Measurements from ENCODE around the gene SECISBP2L. TPM values are rescaled to one million over a fixed set of nuclear protein-coding genes. Genes with fewer than 3 reads are reported as not detected.

SECISBP2L gene
- total and polyA plus RNA-seq, 2 donors (not counting 3 experiments of a cell fraction or from before 2014, with no cell fraction given): 23.1 to 52.3 TPM

DNA sequence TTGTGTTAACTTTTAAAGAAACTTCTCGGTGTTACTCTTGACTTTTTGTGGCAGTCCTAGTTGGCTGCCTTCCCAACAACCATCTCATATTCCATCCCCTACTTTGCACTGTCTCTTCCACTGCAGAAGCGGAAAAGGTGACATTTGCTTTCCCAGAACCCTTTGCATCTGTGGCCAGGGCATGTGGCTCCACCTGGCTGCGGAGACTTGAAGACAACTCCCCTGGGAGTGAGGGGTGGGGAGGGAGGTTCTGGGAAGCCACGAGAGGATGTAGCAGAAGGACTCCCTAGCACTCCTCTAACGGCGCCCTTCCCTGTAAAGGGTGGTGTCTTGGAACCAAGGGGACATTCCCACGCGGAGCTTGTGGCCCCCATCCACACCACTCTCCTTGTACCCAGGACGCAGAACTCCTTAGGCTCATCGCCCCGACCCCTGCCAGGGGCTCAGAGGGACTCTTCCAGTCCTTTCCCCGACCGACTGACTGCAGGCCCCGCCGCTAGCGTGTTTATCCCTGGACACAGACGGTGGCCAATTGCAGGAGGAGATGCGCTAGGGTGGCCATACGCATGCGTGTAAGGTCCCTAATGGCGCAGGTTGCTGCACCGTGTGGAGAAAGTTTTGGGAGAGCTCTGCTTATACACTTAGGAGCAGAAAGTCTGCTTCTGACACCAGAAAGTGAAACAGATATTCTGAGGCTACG, 33.2 kb upstream of the SECISBP2L start:
- Histone ChIP-seq H3K9me1 (replicated peaks; ENCODE audit: control insufficient read depth, extremely low read depth, insufficient read depth, low read length) (no peaks in the 10 kb centered on the region), H4K20me1 (replicated peaks; ENCODE audit: control insufficient read depth, extremely low read depth, insufficient read depth, low read length) (no peaks in the 10 kb centered on the region), H3K4me1 (ENCODE audit: control insufficient read depth, extremely low read depth, insufficient read depth, low read length) (peaks cover 3% of the 10 kb centered on the region), H3K4me2 (ENCODE audit: insufficient read depth, low read length) (no peak overlapping the region), H3K27ac (ENCODE audit: insufficient read depth, low read depth, low read length) (no peak overlapping the region), H3K9me3 (replicated peaks; ENCODE audit: control insufficient read depth, insufficient read depth, low read length) (no peaks in the 10 kb centered on the region), H3K27me3 (ENCODE audit: control insufficient read depth in 2 of 2, insufficient read depth in 2 of 2, low read length in 2 of 2) (no peaks in the 10 kb centered on the region), H3K79me2 (ENCODE audit: control insufficient read depth, insufficient read depth, low read length) (no peaks in the 10 kb centered on the region), H3K4me3 (replicated peaks in 1 of 3; ENCODE audit: insufficient read depth in 1 of 3, low read depth in 1 of 3, low read length in 3 of 3) (no peak overlapping the region), H3K36me3 (ENCODE audit: control insufficient read depth in 2 of 2, extremely low read depth in 1 of 2, insufficient read depth in 2 of 2, low read length in 2 of 2) (no peaks in the 10 kb centered on the region), H3K9ac (replicated peaks; ENCODE audit: extremely low read depth, insufficient read depth, low read length) (no peak overlapping the region), H2AFZ (ENCODE audit: low read depth, low read length) (no peak overlapping the region)
- dilution Hi-C loops (cut with MboI; ENCODE audit: extremely low pct_ligation_motif_present, low sequenced_read_pairs) (no loop called here), intact Hi-C loops (cut with micrococcal nuclease) (no loop called here)
- ChIA-PET POLR2A (no interaction called here), CTCF (interaction anchor here (1.3 to 1.9 kb wide), 2 partner anchors 7 to 217 kb away, joined by 3 to 4 read pairs; no protein-coding TSS in a partner anchor)
- BruUV-seq (replicated peaks): no TSS peak
- no peak for FAIRE-seq
- TF ChIP-seq FOS (IDR thresholded peaks at IDR 0.05; ENCODE audit: borderline replicate concordance, insufficient read depth, low read length) (no peak), JUN (IDR thresholded peaks at IDR 0.05; ENCODE audit: borderline replicate concordance, insufficient read depth, insufficient read length, low read depth) (no peak), GATA2 (IDR thresholded peaks at IDR 0.05; ENCODE audit: insufficient read depth, insufficient read length, low read depth, low read length) (no peak), POLR2A (IDR thresholded peaks at IDR 0.05; ENCODE audit: low read depth, low read length) (no peak), EZH2 (IDR thresholded peaks at IDR 0.05; ENCODE audit: borderline replicate concordance, low read depth, low read length, severe bottlenecking) (no peak), POLR2AphosphoS5 (IDR thresholded peaks at IDR 0.05; ENCODE audit: insufficient read depth, low read depth, low read length) (no peak), MYC (IDR thresholded peaks at IDR 0.05; ENCODE audit: low read depth, low read length) (no peak)
- TF ChIP-seq, protein P1, sequence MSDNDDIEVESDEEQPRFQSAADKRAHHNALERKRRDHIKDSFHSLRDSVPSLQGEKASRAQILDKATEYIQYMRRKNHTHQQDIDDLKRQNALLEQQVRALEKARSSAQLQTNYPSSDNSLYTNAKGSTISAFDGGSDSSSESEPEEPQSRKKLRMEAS (IDR thresholded peaks at IDR 0.05; ENCODE audit: insufficient read depth, insufficient read length): no peak
- TF ChIP-seq, protein P2, sequence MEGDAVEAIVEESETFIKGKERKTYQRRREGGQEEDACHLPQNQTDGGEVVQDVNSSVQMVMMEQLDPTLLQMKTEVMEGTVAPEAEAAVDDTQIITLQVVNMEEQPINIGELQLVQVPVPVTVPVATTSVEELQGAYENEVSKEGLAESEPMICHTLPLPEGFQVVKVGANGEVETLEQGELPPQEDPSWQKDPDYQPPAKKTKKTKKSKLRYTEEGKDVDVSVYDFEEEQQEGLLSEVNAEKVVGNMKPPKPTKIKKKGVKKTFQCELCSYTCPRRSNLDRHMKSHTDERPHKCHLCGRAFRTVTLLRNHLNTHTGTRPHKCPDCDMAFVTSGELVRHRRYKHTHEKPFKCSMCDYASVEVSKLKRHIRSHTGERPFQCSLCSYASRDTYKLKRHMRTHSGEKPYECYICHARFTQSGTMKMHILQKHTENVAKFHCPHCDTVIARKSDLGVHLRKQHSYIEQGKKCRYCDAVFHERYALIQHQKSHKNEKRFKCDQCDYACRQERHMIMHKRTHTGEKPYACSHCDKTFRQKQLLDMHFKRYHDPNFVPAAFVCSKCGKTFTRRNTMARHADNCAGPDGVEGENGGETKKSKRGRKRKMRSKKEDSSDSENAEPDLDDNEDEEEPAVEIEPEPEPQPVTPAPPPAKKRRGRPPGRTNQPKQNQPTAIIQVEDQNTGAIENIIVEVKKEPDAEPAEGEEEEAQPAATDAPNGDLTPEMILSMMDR (IDR thresholded peaks at IDR 0.05; ENCODE audit: extremely low read depth in 1 of 2, insufficient read depth in 1 of 2, low read depth in 1 of 2, low read length in 2 of 2): no peak
- no peak for DNase-seq (ENCODE audit: low read depth, low spot score)

Data from endothelial cell of umbilical vein (primary cell).